ENCODE results near the gene CCDC24. TPM values are rescaled to one million over a fixed set of nuclear protein-coding genes. Genes with fewer than 3 reads are reported as not detected.
A peak's percentile ranks its signal among the peaks of the same experiment; 100 is the strongest.

The CCDC24 gene
- total RNA-seq, 2 experiments from 2014 or later: 1.2 to 2.0 TPM

- intact Hi-C loops (cut with DNase I, micrococcal nuclease): loop anchor here (5.0 to 10.0 kb wide), 4 partner anchors 270 to 1652 kb away; partner anchors contain the start of genes ELOVL1 (in 1 of the 2), GPBP1L1 (in 1 of the 2), ST3GAL3 (in 1 of the 2) and TMEM69 (in 1 of the 2)
These were observed 43.7 kb downstream of the CCDC24 start for GRCh38 chr1:44034976-44035716.

GRCh38 chr1:44035726-44036408 lies 44.5 kb downstream of the CCDC24 start:
- ChIA-PET CTCF (interaction anchor here (0.6 to 5.5 kb wide), 19 partner anchors 8 to 503 kb away, joined by 3 to 66 read pairs (median 4); partner anchors contain the start of gene ATP6V0B), POLR2A (interaction anchor here (0.5 kb wide), 1 partner anchor 125 kb away, joined by 6 read pairs; no protein-coding TSS in a partner anchor)
- no peak for DNase-seq
- no peaks in the 10 kb centered on the region for H3K36me3 Mint-ChIP-seq (ENCODE audit: low read depth)
- ATAC-seq: no peak
- intact Hi-C loops (cut with DNase I, micrococcal nuclease): loop anchor here (1.0 to 10.0 kb wide), 5 partner anchors 31 to 671 kb away; partner anchors contain the start of gene ELOVL1 (in 1 of the 2)
- no peak overlapping the region for H3K4me3 Mint-ChIP-seq
- H3K4me1 Mint-ChIP-seq: peaks cover 8% of the 10 kb centered on the region
- H3K27me3 Mint-ChIP-seq: no peaks in the 10 kb centered on the region
- no peak overlapping the region for H3K27ac Mint-ChIP-seq
- H3K9me3 Mint-ChIP-seq (ENCODE audit: low read depth): no peaks in the 10 kb centered on the region

More at GRCh38 chr1:44034976-44035716, 43.7 kb downstream of the CCDC24 start:
- no peaks in the 10 kb centered on the region for H3K27me3 Mint-ChIP-seq
- no peak for DNase-seq
- H3K36me3 Mint-ChIP-seq (ENCODE audit: low read depth): no peaks in the 10 kb centered on the region
- peaks cover 8% of the 10 kb centered on the region for H3K4me1 Mint-ChIP-seq
- no peaks in the 10 kb centered on the region for H3K9me3 Mint-ChIP-seq (ENCODE audit: low read depth)
- no peak overlapping the region for H3K27ac Mint-ChIP-seq
- CTCF ChIA-PET: interaction anchor here (0.6 to 5.5 kb wide), 5 partner anchors 13 to 373 kb away, joined by 3 to 66 read pairs (median 3); no protein-coding TSS in a partner anchor
- H3K4me3 Mint-ChIP-seq: no peak overlapping the region
- POLR2A ChIA-PET: no interaction called here
- no peak for ATAC-seq

GRCh38 chr1:44036409-44037139 lies 45.2 kb downstream of the CCDC24 start:
- ChIA-PET CTCF (interaction anchor here (0.6 to 5.5 kb wide), 21 partner anchors 8 to 502 kb away, joined by 3 to 66 read pairs (median 4); partner anchors contain the start of gene ATP6V0B), POLR2A (interaction anchor here (0.5 kb wide), 1 partner anchor 125 kb away, joined by 6 read pairs; no protein-coding TSS in a partner anchor)
- H3K4me3 Mint-ChIP-seq: no peak overlapping the region
- H3K27me3 Mint-ChIP-seq: no peaks in the 10 kb centered on the region
- peak; percentile 89 for ATAC-seq
- H3K9me3 Mint-ChIP-seq (ENCODE audit: low read depth): no peaks in the 10 kb centered on the region
- no peak overlapping the region for H3K27ac Mint-ChIP-seq
- no peaks in the 10 kb centered on the region for H3K36me3 Mint-ChIP-seq (ENCODE audit: low read depth)
- peak; percentile 85 for DNase-seq
- H3K4me1 Mint-ChIP-seq: peaks cover 5% of the 10 kb centered on the region
- intact Hi-C loops (cut with DNase I, micrococcal nuclease): loop anchor here (1.0 to 10.0 kb wide), 5 partner anchors 31 to 672 kb away; partner anchors contain the start of gene ELOVL1 (in 1 of the 2)

GRCh38 chr1:44037154-44037553 lies 45.8 kb downstream of the CCDC24 start:
- ATAC-seq (peak; percentile 21), DNase-seq (no peak)
- H3K4me3 Mint-ChIP-seq: no peak overlapping the region
- H3K27ac Mint-ChIP-seq: no peak overlapping the region
- no peaks in the 10 kb centered on the region for H3K9me3 Mint-ChIP-seq (ENCODE audit: low read depth)
- peaks cover 5% of the 10 kb centered on the region for H3K4me1 Mint-ChIP-seq
- ChIA-PET CTCF (interaction anchor here (0.7 to 5.5 kb wide), 17 partner anchors 8 to 274 kb away, joined by 3 to 66 read pairs (median 5); partner anchors contain the start of gene ATP6V0B), POLR2A (interaction anchor here (0.6 kb wide), 1 partner anchor 9 kb away, joined by 3 read pairs; no protein-coding TSS in a partner anchor)
- intact Hi-C loops (cut with DNase I, micrococcal nuclease): loop anchor here (2.0 to 10.0 kb wide), 4 partner anchors 272 to 672 kb away; partner anchors contain the start of gene ELOVL1 (in 1 of the 2)
- no peaks in the 10 kb centered on the region for H3K36me3 Mint-ChIP-seq (ENCODE audit: low read depth)
- H3K27me3 Mint-ChIP-seq: no peaks in the 10 kb centered on the region

- ATAC-seq (no peak), DNase-seq (no peak)
- Mint-ChIP-seq H3K27me3 (peaks cover 2% of the 10 kb centered on the region), H3K9me3 (ENCODE audit: low read depth) (no peaks in the 10 kb centered on the region), H3K4me3 (no peak overlapping the region), H3K27ac (no peak overlapping the region), H3K36me3 (ENCODE audit: low read depth) (no peaks in the 10 kb centered on the region), H3K4me1 (peaks cover 2% of the 10 kb centered on the region)
- ChIA-PET CTCF (interaction anchor here (0.6 to 6.2 kb wide), 3 partner anchors 9 to 163 kb away, joined by 4 to 40 read pairs (median 11); no protein-coding TSS in a partner anchor), POLR2A (no interaction called here)
- intact Hi-C loops (cut with DNase I, micrococcal nuclease): loop anchor here (10.0 kb wide), 2 partner anchors 274 to 674 kb away; partner anchors contain the start of gene ELOVL1 (in 1 of the 2)
These were observed 47.7 kb downstream of the CCDC24 start for GRCh38 chr1:44038876-44039657.

- intact Hi-C loops (cut with DNase I, micrococcal nuclease): no loop called here
- Mint-ChIP-seq H3K4me1 (peaks cover 2% of the 10 kb centered on the region), H3K27ac (no peak overlapping the region), H3K27me3 (peaks cover 6% of the 10 kb centered on the region), H3K9me3 (ENCODE audit: low read depth) (no peaks in the 10 kb centered on the region), H3K36me3 (ENCODE audit: low read depth) (no peaks in the 10 kb centered on the region), H3K4me3 (no peak overlapping the region)
- POLR2A ChIA-PET: interaction anchor here (0.6 kb wide), 1 partner anchor 138 kb away, joined by 5 read pairs; no protein-coding TSS in a partner anchor
- ATAC-seq (no peak), DNase-seq (no peak)
- CTCF ChIA-PET: interaction anchor here (6.2 kb wide), 1 partner anchor 35 kb away, joined by 40 read pairs; no protein-coding TSS in a partner anchor
These were observed 49.0 kb downstream of the CCDC24 start for GRCh38 chr1:44040418-44040817.

- Mint-ChIP-seq H3K9me3 (ENCODE audit: low read depth) (no peaks in the 10 kb centered on the region), H3K27me3 (peaks cover 7% of the 10 kb centered on the region), H3K27ac (no peak overlapping the region), H3K36me3 (ENCODE audit: low read depth) (no peaks in the 10 kb centered on the region), H3K4me1 (peaks cover 2% of the 10 kb centered on the region), H3K4me3 (no peak overlapping the region)
- intact Hi-C loops (cut with DNase I, micrococcal nuclease): no loop called here
- no peak for ATAC-seq
- ChIA-PET CTCF (interaction anchor here (1.2 to 6.2 kb wide), 2 partner anchors 35 to 278 kb away, joined by 3 to 40 read pairs; no protein-coding TSS in a partner anchor), POLR2A (interaction anchor here (0.7 kb wide), 1 partner anchor 369 kb away, joined by 3 read pairs; no protein-coding TSS in a partner anchor)
- DNase-seq: no peak
These were observed 49.4 kb downstream of the CCDC24 start for GRCh38 chr1:44040846-44041245.

- ChIA-PET POLR2A (interaction anchor here (0.6 to 0.7 kb wide), 2 partner anchors 13 to 74 kb away, joined by 3 read pairs; partner anchors contain the start of gene DPH2), CTCF (interaction anchor here (0.6 to 6.2 kb wide), 2 partner anchors 38 to 181 kb away, joined by 3 to 40 read pairs; no protein-coding TSS in a partner anchor)
- peaks cover 7% of the 10 kb centered on the region for H3K27me3 Mint-ChIP-seq
- intact Hi-C loops (cut with DNase I, micrococcal nuclease): no loop called here
- ATAC-seq: no peak
- DNase-seq: no peak
- no peak overlapping the region for H3K4me3 Mint-ChIP-seq
- no peak overlapping the region for H3K27ac Mint-ChIP-seq
- H3K36me3 Mint-ChIP-seq (ENCODE audit: low read depth): no peaks in the 10 kb centered on the region
- peaks cover 14% of the 10 kb centered on the region for H3K4me1 Mint-ChIP-seq
- no peaks in the 10 kb centered on the region for H3K9me3 Mint-ChIP-seq (ENCODE audit: low read depth)
These were observed 52.0 kb downstream of the CCDC24 start for GRCh38 chr1:44043176-44044070.

- intact Hi-C loops (cut with DNase I, micrococcal nuclease): no loop called here
- ChIA-PET POLR2A (interaction anchor here (0.6 kb wide), 1 partner anchor 75 kb away, joined by 3 read pairs; the partner anchor contains the start of gene DPH2), CTCF (interaction anchor here (0.6 to 6.2 kb wide), 2 partner anchors 38 to 180 kb away, joined by 3 to 40 read pairs; no protein-coding TSS in a partner anchor)
- H3K27ac Mint-ChIP-seq: no peak overlapping the region
- DNase-seq: no peak
- no peak for ATAC-seq
- no peak overlapping the region for H3K4me3 Mint-ChIP-seq
- peaks cover 7% of the 10 kb centered on the region for H3K27me3 Mint-ChIP-seq
- no peaks in the 10 kb centered on the region for H3K9me3 Mint-ChIP-seq (ENCODE audit: low read depth)
- no peaks in the 10 kb centered on the region for H3K36me3 Mint-ChIP-seq (ENCODE audit: low read depth)
- H3K4me1 Mint-ChIP-seq: peaks cover 21% of the 10 kb centered on the region
These were observed 52.8 kb downstream of the CCDC24 start for GRCh38 chr1:44044071-44044801.
